GM12891 (cell line): ENCODE results near the gene RAB36.

Source experiments
- DNase-seq: peaks from one replicate; pipeline ENCODE4 v3.0.0; 2011; ENCODE audit warnings: low spot score; ENCODE audit not compliant: insufficient read length
- FAIRE-seq: peaks from 2 replicates; lab custom pipeline; 2011; peaks lifted over from hg19 to GRCh38; lab: Jason Lieb, UNC
- PAX5 ChIP-seq: IDR thresholded peaks from 2 replicates; pipeline ENCODE4 v1.6.1; 2011; ENCODE audit warnings: low read length, moderate library complexity, mild to moderate bottlenecking; ENCODE audit not compliant: insufficient read depth, severe bottlenecking
- POLR2A ChIP-seq: IDR thresholded peaks from 2 replicates; pipeline ENCODE4 v1.6.1; 2011; ENCODE audit warnings: low read depth, low read length, control low read depth
- POLR2AphosphoS5 ChIP-seq: IDR thresholded peaks from 2 replicates; pipeline ENCODE4 v1.6.1; 2011; ENCODE audit warnings: low read depth, low read length, control low read depth
- POU2F2 ChIP-seq: IDR thresholded peaks from 2 replicates; pipeline ENCODE4 v1.6.1; 2011; ENCODE audit warnings: low read depth, mild to moderate bottlenecking, control low read depth, low read length, moderate library complexity
- SPI1 ChIP-seq: IDR thresholded peaks from 2 replicates; pipeline ENCODE4 v1.6.1; 2011; ENCODE audit warnings: low read depth, low read length, control low read depth
- TAF1 ChIP-seq: IDR thresholded peaks from 2 replicates; pipeline ENCODE4 v1.6.1; 2011; ENCODE audit warnings: low read depth, low read length, control low read depth

RAB36 gene

GRCh38 chr22:23211622-23212021 is 66.3 kb downstream of the RAB36 start:
- FAIRE-seq (no peak), DNase-seq (no peak)
- TF ChIP-seq TAF1, result no peak

- DNase-seq, result no peak
- no peak for TF ChIP-seq POLR2A
- no peak for TF ChIP-seq SPI1
- no peak for TF ChIP-seq POLR2AphosphoS5
- TF ChIP-seq PAX5, result no peak
- no peak for TF ChIP-seq TAF1
- FAIRE-seq, result no peak
Observed at GRCh38 chr22:23212061-23213021, 67.1 kb downstream of the RAB36 start.

- FAIRE-seq, result no peak
- no peak for DNase-seq
- no peak for TF ChIP-seq POU2F2
- no peak for TF ChIP-seq TAF1
- no peak for TF ChIP-seq POLR2A
- no peak for TF ChIP-seq POLR2AphosphoS5
- TF ChIP-seq PAX5, result no peak
- TF ChIP-seq SPI1, result no peak
Observed at GRCh38 chr22:23213022-23213555, 67.8 kb downstream of the RAB36 start.

GRCh38 chr22:23213581-23214334 is 68.5 kb downstream of the RAB36 start:
- FAIRE-seq, result no peak
- TF ChIP-seq POLR2AphosphoS5 (no peak), SPI1 (no peak), POU2F2 (no peak), TAF1 (no peak)
- no peak for DNase-seq
